ENCODE measurements around the gene GHSR.

GHSR gene

DNA sequence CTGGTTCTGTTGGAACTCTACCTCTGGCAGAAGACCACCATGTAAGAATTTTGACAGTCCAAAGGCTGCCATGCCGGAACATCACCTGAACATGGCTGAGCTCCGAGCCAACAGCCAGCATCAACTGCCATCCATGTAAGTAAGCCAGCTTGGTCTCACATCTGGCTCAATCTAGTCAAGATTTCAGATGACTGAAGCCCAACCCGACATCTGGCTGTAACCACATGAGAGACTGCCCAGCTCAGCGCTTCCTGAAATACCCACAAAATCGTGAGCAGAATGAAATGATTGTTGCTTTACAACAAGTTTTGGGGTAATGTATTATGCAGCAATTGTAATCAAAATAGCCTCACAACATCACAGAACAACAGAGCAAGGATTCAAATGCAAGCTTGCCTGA lies 32.9 kb downstream of the GHSR start:
- no peak for DNase-seq

GRCh38 chr3:172411478-172411947 lies 36.7 kb downstream of the GHSR start:
- DNase-seq, result no peak

GRCh38 chr3:172410702-172411477 lies 37.4 kb downstream of the GHSR start:
- DNase-seq, result no peak

- no peak for DNase-seq
These were observed 40.4 kb downstream of the GHSR start for GRCh38 chr3:172407872-172408271.

DNA sequence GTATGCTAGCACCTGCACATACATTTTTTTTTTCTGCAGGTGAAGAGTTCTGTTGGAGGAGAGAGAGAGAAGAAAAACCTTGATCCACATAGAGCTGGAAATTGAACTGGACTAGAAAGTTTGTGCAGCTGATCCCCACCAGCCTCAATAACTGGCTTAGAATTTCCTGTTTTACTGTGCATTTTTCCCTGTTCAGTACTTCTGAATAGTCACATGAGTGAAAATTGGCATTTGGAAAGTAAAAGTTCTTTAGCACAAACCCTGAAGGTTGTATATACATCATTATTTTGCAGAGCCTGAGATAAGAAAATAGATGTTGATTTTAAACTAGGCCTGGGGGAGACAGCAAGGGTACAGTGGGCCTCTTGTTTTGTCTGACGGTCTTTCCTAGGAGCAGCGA lies 42.3 kb downstream of the GHSR start:
- DNase-seq, result no peak

GRCh38 chr3:172404237-172404962 lies 43.9 kb downstream of the GHSR start:
- no peak for DNase-seq

DNA sequence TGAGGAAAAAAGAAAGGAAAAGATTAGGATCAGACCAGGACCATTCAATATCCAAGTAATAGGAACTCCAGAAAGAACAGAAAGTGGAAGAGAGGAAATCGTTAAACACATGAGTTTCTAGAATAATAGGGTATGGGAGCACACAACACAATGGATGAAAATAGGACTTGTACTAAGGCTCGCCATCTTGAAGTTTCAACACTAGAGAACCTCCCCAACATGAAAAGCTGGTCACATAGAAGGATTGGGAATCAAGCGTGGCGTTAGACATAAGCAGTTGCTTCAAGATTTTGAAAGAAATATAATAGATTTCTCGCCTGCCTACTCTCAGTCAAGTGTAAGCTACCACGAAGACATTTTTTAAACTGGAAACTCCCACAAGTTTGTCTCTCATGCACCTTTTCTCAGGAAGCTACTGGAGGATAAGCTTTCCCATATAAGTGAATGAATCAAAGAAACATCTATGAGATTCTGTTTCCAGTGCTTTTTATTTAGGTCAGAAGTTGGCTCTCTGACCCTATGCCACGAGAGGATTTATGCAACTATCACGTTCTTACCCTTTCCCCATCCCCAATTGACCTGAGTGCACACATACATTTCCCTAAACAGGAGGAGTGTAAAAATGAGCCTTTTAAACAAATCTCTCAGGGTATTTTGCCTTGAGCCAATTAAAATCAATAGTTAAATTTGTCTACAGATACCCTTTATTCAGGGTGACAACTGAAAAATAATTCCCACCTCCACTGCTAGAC lies 45.2 kb downstream of the GHSR start:
- no peak for DNase-seq

GRCh38 chr3:172402090-172402489 lies 46.2 kb downstream of the GHSR start:
- DNase-seq, result no peak

DNA sequence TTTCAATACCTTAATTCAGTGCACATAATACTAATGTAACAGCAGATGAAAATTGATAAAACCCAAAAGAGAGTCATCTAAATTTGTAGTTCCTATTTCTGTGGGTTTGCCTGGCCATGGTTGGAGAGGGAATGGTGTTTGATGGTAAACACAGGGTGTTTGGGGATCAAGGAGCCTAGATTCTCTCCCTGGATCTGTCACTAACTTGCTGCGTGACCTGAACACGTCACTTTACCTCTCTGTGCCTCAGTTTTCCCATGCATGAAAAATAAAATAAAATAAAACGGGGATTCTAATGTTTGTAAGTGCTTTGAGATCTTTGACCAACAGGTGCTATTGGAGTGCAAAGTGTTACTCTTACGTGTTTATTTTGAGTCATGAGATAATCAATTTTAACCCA lies 49.8 kb downstream of the GHSR start:
- no peak for DNase-seq

- no peak for DNase-seq
These were observed 50.4 kb downstream of the GHSR start for GRCh38 chr3:172397716-172398405.

- no peak for DNase-seq
These were observed 51.9 kb downstream of the GHSR start for GRCh38 chr3:172396400-172396799.

- DNase-seq, result peak; percentile 66
These were observed 53.6 kb downstream of the GHSR start for GRCh38 chr3:172394692-172395091.

Measured in NCI-H1417 treated with DMSO at 0.1 percent for 48 hours (cell line).